IgD-negative memory B cell (primary cell): ENCODE results near the gene C11orf58. TPM values are rescaled to one million over a fixed set of nuclear protein-coding genes. Genes with fewer than 3 reads are reported as not detected.
A peak's percentile ranks its signal among the peaks of the same experiment; 100 is the strongest.

Source experiments
- H3K27ac Mint-ChIP-seq, 3 donors: one replicate each; pipeline ENCODE4 v1.8.0; 2020 to 2022; ENCODE audit warnings: mild to moderate bottlenecking in 3 of 3, mixed read lengths in 3 of 3, moderate library complexity in 1 of 3
- H3K27me3 Mint-ChIP-seq: one replicate; pipeline ENCODE4 v1.8.0; 2021; ENCODE audit warnings: mixed read lengths
- H3K36me3 Mint-ChIP-seq: one replicate; pipeline ENCODE4 v1.8.0; 2020; ENCODE audit warnings: mild to moderate bottlenecking, mixed read lengths
- H3K4me1 Mint-ChIP-seq, 3 donors: one replicate each; pipeline ENCODE4 v1.8.0; 2020 to 2022; ENCODE audit warnings: mixed read lengths in 3 of 3, mild to moderate bottlenecking in 1 of 3
- H3K4me3 Mint-ChIP-seq, 4 donors: one replicate each; pipeline ENCODE4 v1.8.0; 2020 to 2022; ENCODE audit warnings: mild to moderate bottlenecking in 4 of 4, mixed read lengths in 4 of 4, moderate library complexity in 3 of 4
- H3K9me3 Mint-ChIP-seq, 3 donors: one replicate each; pipeline ENCODE4 v1.8.0; 2020 to 2021; ENCODE audit warnings: mixed read lengths in 3 of 3, mild to moderate bottlenecking in 1 of 3
- polyA plus RNA-seq: library from polyadenylated mRNA; unstranded; fragments of 300-500 nt; fragmentation: Illumina TruSeq; gene quantifications from one replicate; pipeline ENCODE4 v1.2.3, GENCODE V29; 2021

The C11orf58 gene
- polyA plus RNA-seq, result 169 TPM

GRCh38 chr11:16738193-16738946, at the start of gene C11orf58:
TSS of gene C11orf58 (plus strand) at chr11:16738647. CDS start at chr11:16738779, 132 bp downstream.
- H3K9me3 Mint-ChIP-seq, result no peaks in the 10 kb centered on the region
- peaks cover 14 to 25% (median 20%) of the 10 kb centered on the region in 3 donors for H3K4me1 Mint-ChIP-seq
- no peaks in the 10 kb centered on the region for H3K36me3 Mint-ChIP-seq
- H3K4me3 Mint-ChIP-seq, result peak within 1 kb of the TSS in 3 of 4 donors; percentile 49 to 88 (median 56)
- no peaks in the 10 kb centered on the region for H3K27me3 Mint-ChIP-seq
- peak within 1 kb of the TSS in 1 of 3 donors; percentile 55 for H3K27ac Mint-ChIP-seq

DNA sequence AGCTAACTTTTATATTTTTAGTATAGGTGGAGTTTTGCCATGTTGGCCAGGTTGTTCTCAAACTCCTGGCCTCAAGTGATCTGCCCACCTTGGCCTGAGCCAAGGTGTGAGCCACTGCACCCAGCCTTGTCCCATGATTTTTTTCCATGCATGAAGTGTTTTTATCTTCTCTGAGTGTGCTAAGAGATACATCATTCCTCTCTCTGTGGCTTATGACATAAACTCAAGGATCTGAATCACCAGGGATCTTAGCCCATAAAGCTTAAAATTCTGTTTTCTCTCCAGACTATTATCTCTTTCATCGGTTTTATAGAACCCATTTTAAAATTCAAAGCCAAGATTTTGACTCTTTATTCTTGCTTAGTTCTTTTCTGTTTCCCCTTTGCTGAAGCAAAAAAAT, 48.4 kb upstream of the C11orf58 start:
- Mint-ChIP-seq H3K36me3 (no peaks in the 10 kb centered on the region), H3K4me3 (no peak overlapping the region), H3K27me3 (peaks cover 3% of the 10 kb centered on the region), H3K4me1 (no peaks in the 10 kb centered on the region), H3K27ac (no peak overlapping the region), H3K9me3 (peaks cover 0 to 2% (median 1%) of the 10 kb centered on the region in 3 donors)

DNA sequence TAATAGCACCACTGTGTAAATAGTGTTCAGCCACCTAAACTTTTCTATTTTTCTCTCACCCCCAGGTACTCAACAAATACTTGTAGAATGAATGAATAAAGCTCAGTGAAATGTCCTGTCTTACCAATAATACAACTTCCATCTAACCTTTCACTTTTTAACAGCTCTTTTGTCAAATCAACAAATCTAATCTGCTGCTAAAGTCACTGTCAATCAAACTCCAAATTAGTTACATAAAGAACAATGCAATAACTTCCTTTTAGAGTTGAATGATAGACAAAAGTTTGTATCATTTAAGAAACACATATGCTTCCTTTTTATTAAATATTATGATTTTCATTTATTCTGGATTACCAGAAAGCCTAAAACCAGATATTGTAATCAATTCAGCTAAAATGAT, 34.7 kb upstream of the C11orf58 start:
- no peak overlapping the region for H3K4me3 Mint-ChIP-seq
- no peaks in the 10 kb centered on the region for H3K36me3 Mint-ChIP-seq
- no peaks in the 10 kb centered on the region for H3K27me3 Mint-ChIP-seq
- no peak overlapping the region for H3K27ac Mint-ChIP-seq
- peaks cover 0 to 1% (median 0%) of the 10 kb centered on the region in 3 donors for H3K4me1 Mint-ChIP-seq
- no peaks in the 10 kb centered on the region for H3K9me3 Mint-ChIP-seq

DNA sequence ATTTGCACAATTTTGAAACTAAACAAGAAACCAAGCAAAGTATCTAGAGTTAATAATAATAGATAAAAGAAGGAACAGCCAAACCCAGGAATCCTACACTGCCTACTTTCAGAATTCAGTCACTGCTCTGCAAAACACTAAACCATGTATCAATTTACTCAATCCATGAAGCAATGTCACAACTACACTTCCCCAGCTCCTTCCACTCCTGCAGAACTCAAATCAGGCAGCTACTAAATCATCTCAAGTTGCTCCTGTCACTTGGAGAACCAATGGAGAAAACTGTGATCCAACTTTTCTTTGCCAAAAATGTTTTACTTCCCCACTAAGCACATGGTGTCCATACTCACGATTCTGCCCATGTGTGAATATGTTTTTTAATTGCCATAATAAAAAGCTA, 24.9 kb upstream of the C11orf58 start:
- no peaks in the 10 kb centered on the region for H3K4me1 Mint-ChIP-seq
- no peak overlapping the region for H3K4me3 Mint-ChIP-seq
- no peaks in the 10 kb centered on the region for H3K9me3 Mint-ChIP-seq
- no peak overlapping the region for H3K27ac Mint-ChIP-seq
- no peaks in the 10 kb centered on the region for H3K27me3 Mint-ChIP-seq
- H3K36me3 Mint-ChIP-seq, result no peaks in the 10 kb centered on the region

DNA sequence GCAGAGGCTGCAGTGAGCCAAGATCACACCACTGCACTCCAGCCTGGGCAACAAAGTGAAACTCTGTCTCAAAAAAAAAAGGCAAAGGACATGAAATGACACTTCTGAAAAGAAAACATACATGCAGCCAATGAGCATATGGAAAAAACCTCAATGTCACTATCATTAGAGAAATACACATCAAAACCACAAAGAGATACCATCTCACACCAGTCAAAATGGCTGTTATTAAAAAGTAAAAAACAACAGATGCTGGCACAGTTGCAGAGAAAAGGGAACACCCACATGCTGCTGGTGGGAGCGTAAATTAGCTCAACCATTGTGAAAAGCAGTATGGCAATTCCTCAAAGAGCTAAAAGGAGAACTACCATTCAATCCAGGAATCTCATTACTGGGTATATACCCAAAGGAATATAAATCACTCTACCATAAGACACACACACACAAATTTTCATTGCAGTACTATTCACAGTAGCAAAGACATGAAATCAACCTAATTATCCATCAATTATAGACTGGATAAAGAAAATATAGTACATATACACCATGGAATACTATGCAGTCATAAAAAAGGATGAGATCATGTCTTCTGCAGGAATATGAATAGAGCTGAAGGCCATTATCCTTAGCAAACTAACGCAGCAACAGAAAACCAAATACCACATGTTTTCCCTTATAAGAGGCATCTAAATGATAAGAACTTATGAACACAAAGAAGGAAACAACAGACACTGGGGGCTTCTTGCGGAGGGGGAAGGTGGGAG, 15.7 kb upstream of the C11orf58 start:
- no peaks in the 10 kb centered on the region for H3K4me1 Mint-ChIP-seq
- no peak overlapping the region for H3K27ac Mint-ChIP-seq
- H3K4me3 Mint-ChIP-seq, result peak overlapping the region in 1 of 4 donors; percentile 65
- H3K27me3 Mint-ChIP-seq, result no peaks in the 10 kb centered on the region
- H3K36me3 Mint-ChIP-seq, result peaks cover 4% of the 10 kb centered on the region
- H3K9me3 Mint-ChIP-seq, result peaks cover 0 to 5% (median 0%) of the 10 kb centered on the region in 3 donors

DNA sequence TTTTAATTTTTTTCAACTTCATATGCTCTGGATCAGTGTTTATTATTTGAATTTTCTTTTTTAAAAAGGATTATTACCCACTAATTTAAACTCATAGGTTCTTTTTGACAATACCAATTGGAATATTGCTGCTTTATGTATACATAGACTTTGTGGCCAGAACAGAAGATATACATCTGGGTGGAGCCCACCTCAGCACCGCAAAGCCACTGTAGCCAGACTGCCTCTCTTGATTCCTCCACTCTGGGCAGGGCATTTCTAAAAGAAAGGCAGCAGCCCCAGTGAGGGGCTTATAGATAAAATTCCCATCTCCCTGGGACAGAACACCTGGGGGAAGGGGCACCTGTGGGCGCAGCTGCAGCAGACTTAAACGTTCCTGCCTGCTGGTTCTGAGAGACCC, 10.6 kb upstream of the C11orf58 start:
- no peaks in the 10 kb centered on the region for H3K27me3 Mint-ChIP-seq
- no peak overlapping the region for H3K27ac Mint-ChIP-seq
- H3K9me3 Mint-ChIP-seq, result peaks cover 0 to 8% (median 2%) of the 10 kb centered on the region in 3 donors
- no peak overlapping the region for H3K4me3 Mint-ChIP-seq
- no peaks in the 10 kb centered on the region for H3K4me1 Mint-ChIP-seq
- peaks cover 4% of the 10 kb centered on the region for H3K36me3 Mint-ChIP-seq

- H3K27ac Mint-ChIP-seq, result no peak overlapping the region
- no peaks in the 10 kb centered on the region for H3K36me3 Mint-ChIP-seq
- peaks cover 10 to 21% (median 16%) of the 10 kb centered on the region in 3 donors for H3K4me1 Mint-ChIP-seq
- peak overlapping the region in 3 of 4 donors; percentile 49 to 88 (median 56) for H3K4me3 Mint-ChIP-seq
- peaks cover 0 to 2% (median 0%) of the 10 kb centered on the region in 3 donors for H3K9me3 Mint-ChIP-seq
- no peaks in the 10 kb centered on the region for H3K27me3 Mint-ChIP-seq
These were observed 642 bp upstream of the C11orf58 start for GRCh38 chr11:16737818-16738192.

- H3K27ac Mint-ChIP-seq, result no peak overlapping the region
- no peaks in the 10 kb centered on the region for H3K9me3 Mint-ChIP-seq
- peaks cover 16 to 26% (median 22%) of the 10 kb centered on the region in 3 donors for H3K4me1 Mint-ChIP-seq
- H3K36me3 Mint-ChIP-seq, result no peaks in the 10 kb centered on the region
- H3K4me3 Mint-ChIP-seq, result no peak overlapping the region
- H3K27me3 Mint-ChIP-seq, result no peaks in the 10 kb centered on the region
These were observed 734 bp downstream of the C11orf58 start for GRCh38 chr11:16738947-16739815.

GRCh38 chr11:16741473-16741872, 3.0 kb downstream of the C11orf58 start:
- Mint-ChIP-seq H3K4me1 (peaks cover 30 to 36% (median 34%) of the 10 kb centered on the region in 3 donors), H3K36me3 (no peaks in the 10 kb centered on the region), H3K27me3 (no peaks in the 10 kb centered on the region), H3K4me3 (peak overlapping the region in 3 of 4 donors; percentile 57 to 84 (median 80)), H3K27ac (peak overlapping the region in 1 of 3 donors; percentile 70), H3K9me3 (no peaks in the 10 kb centered on the region)

DNA sequence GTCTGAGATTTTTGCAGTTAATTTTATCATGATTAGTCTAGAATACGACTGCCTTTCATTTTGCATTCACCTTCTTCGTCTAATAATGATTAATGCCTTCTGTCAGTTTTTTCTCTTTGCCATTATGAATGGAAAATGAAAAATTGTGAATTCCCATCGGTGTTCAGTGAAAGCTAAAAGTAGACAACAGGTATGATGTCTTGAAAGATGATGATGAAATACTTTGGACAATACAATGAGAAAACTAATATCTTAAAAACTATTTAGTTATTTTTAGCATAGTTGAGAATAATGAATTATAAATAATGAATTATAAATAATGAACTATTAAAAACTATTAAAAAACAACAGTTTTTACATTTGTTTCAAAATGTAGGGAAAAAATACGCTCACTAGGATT, 5.0 kb downstream of the C11orf58 start:
- H3K4me3 Mint-ChIP-seq, result peak overlapping the region in 2 of 4 donors; percentile 20 to 59
- no peaks in the 10 kb centered on the region for H3K36me3 Mint-ChIP-seq
- no peak overlapping the region for H3K27ac Mint-ChIP-seq
- no peaks in the 10 kb centered on the region for H3K9me3 Mint-ChIP-seq
- peaks cover 26 to 34% (median 31%) of the 10 kb centered on the region in 3 donors for H3K4me1 Mint-ChIP-seq
- H3K27me3 Mint-ChIP-seq, result no peaks in the 10 kb centered on the region

GRCh38 chr11:16744128-16744725, 5.8 kb downstream of the C11orf58 start:
- Mint-ChIP-seq H3K9me3 (no peaks in the 10 kb centered on the region), H3K4me3 (peak overlapping the region in 1 of 4 donors; percentile 3), H3K27me3 (no peaks in the 10 kb centered on the region), H3K27ac (peak overlapping the region in 1 of 3 donors; percentile 24), H3K36me3 (no peaks in the 10 kb centered on the region), H3K4me1 (peaks cover 26 to 34% (median 31%) of the 10 kb centered on the region in 3 donors)

DNA sequence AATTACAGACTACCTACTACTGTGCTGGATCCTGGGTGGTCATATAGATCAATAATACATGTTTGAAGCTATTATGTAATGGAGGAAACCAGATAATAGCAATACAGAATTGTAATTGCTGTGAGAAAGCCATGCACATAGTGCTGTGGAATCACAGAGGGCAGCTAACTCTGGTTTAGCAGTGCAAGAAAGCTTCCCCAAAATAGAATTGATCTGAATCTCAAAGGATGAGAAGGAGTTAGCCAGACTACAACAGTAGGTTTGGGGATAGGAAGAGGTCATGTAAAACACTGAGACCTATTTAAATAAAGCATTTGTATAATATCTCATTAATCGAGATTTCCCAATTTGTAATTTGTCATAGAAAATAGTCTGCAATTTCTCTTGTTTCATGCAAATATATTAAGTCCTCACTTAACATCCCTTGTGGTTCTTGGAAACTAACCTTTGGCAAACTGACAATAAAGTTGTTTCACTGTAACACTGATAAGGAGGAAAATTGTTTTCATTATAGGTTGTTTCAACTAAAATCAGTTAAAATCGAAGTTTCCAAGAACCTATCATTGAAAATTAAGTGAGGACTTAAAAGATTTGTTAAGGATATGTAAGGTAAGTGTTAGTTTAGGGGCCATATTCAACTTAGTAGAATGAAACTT, 7.6 kb downstream of the C11orf58 start:
- Mint-ChIP-seq H3K9me3 (no peaks in the 10 kb centered on the region), H3K36me3 (peaks cover 7% of the 10 kb centered on the region), H3K4me1 (peaks cover 20 to 32% (median 30%) of the 10 kb centered on the region in 3 donors), H3K4me3 (no peak overlapping the region), H3K27me3 (no peaks in the 10 kb centered on the region), H3K27ac (no peak overlapping the region)

- Mint-ChIP-seq H3K4me1 (peaks cover 3 to 19% (median 14%) of the 10 kb centered on the region in 3 donors), H3K4me3 (no peak overlapping the region), H3K27me3 (no peaks in the 10 kb centered on the region), H3K27ac (no peak overlapping the region), H3K9me3 (no peaks in the 10 kb centered on the region), H3K36me3 (peaks cover 7% of the 10 kb centered on the region)
These were observed 10.6 kb downstream of the C11orf58 start for GRCh38 chr11:16749092-16749491.

- Mint-ChIP-seq H3K9me3 (no peaks in the 10 kb centered on the region), H3K4me3 (no peak overlapping the region), H3K4me1 (peaks cover 2 to 14% (median 9%) of the 10 kb centered on the region in 3 donors), H3K27ac (no peak overlapping the region), H3K36me3 (peaks cover 8% of the 10 kb centered on the region), H3K27me3 (no peaks in the 10 kb centered on the region)
These were observed 11.2 kb downstream of the C11orf58 start for GRCh38 chr11:16749666-16750065.
